HG03066 (cell line): Measurements from ENCODE around the gene GTF3C6.
"Not testable (repeated sequence)": the region's sequence is repeated elsewhere in the genome, so short reads cannot be mapped to it uniquely, and the experiment has no call there.

ENCODE experiments used
- ATAC-seq: cut with Tn5 transposase; IDR thresholded peaks from one replicate; pipeline ENCODE4 v1.9.1; 2021; ENCODE audit warnings: low read depth; ENCODE audit not compliant: unreplicated experiment

The GTF3C6 gene

GRCh38 chr6:110958329-110959192 is at the start of gene GTF3C6:
Gene GTF3C6, plus strand, starts transcription at chr6:110958706. Its CDS starts 64 bp downstream, at chr6:110958770.
- peak; percentile 97 for ATAC-seq

GRCh38 chr6:110930781-110931180 is 27.7 kb upstream of the GTF3C6 start:
- no peak for ATAC-seq

GRCh38 chr6:110933912-110934311 is 24.6 kb upstream of the GTF3C6 start:
- no peak for ATAC-seq

- no peak for ATAC-seq
Measured at GRCh38 chr6:110934381-110934898, 24.1 kb upstream of the GTF3C6 start.

- no peak for ATAC-seq
Measured at GRCh38 chr6:110935171-110935570, 23.3 kb upstream of the GTF3C6 start.

GRCh38 chr6:110938171-110938570 is 20.3 kb upstream of the GTF3C6 start:
- no peak for ATAC-seq

GRCh38 chr6:110939429-110940200 is 18.9 kb upstream of the GTF3C6 start:
- ATAC-seq, result no peak

- ATAC-seq, result peak; percentile 100
Measured at GRCh38 chr6:110944681-110945151, 13.8 kb upstream of the GTF3C6 start.

- ATAC-seq, result no peak
Measured at GRCh38 chr6:110946498-110946897, 12.0 kb upstream of the GTF3C6 start.

- no peak for ATAC-seq
Measured at GRCh38 chr6:110949679-110950285, 8.7 kb upstream of the GTF3C6 start.

GRCh38 chr6:110950440-110950839 is 8.1 kb upstream of the GTF3C6 start:
- ATAC-seq, result no peak

GRCh38 chr6:110951008-110951407 is 7.5 kb upstream of the GTF3C6 start:
- ATAC-seq, result no peak

- no peak for ATAC-seq
Measured at GRCh38 chr6:110951986-110952794, 6.3 kb upstream of the GTF3C6 start.

GRCh38 chr6:110953633-110954303 is 4.7 kb upstream of the GTF3C6 start:
- ATAC-seq, result no peak

- no peak for ATAC-seq
Measured at GRCh38 chr6:110960014-110960390, 1.5 kb downstream of the GTF3C6 start.

GRCh38 chr6:110962636-110963035 is 4.1 kb downstream of the GTF3C6 start:
- not testable (repeated sequence) for ATAC-seq

- ATAC-seq, result no peak
Measured at GRCh38 chr6:110965629-110966229, 7.2 kb downstream of the GTF3C6 start.

GRCh38 chr6:110968661-110969060 is 10.2 kb downstream of the GTF3C6 start:
- ATAC-seq, result not testable (repeated sequence)

- ATAC-seq, result no peak
Measured at GRCh38 chr6:110971468-110971867, 13.0 kb downstream of the GTF3C6 start.
